ENCODE data around the gene BAZ1B. TPM values are rescaled to one million over a fixed set of nuclear protein-coding genes. Genes with fewer than 3 reads are reported as not detected.

BAZ1B gene
- total and polyA plus RNA-seq, 2 of the 4 experiments (the other 2 are of a cell fraction) = 20.2 to 45.0 TPM

DNA sequence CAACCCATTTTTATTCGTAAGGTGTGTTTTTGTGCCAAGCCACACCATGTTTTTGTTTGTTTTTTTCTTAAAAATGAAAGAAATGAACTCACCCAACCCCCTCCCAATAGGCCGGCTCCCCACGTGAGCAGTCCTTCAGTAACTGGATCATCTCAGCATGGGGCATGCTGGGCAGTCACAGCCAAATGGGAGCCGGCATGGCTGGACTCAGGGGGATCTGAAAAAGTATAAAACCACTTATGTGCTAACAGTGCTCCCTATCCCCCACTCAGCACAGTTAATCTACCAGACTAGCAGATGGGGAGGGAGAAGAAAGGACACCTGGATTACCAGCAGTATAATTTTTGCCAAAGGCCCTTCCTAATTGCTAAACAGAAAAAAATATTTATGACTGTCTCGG, 39.3 kb downstream of the BAZ1B start:
- H3K4me1 ChIP-seq (ENCODE audit: control insufficient read depth, insufficient read depth, low read length) = no peaks in the 10 kb centered on the region
- H2BK15ac ChIP-seq (ENCODE audit: low read depth, low read length) = no peak overlapping the region
- ChIA-PET POLR2A (ENCODE audit: unreplicated experiment) (no interaction called here), CTCF (no interaction called here)
- no peak overlapping the region for H3K4ac ChIP-seq (ENCODE audit: low read depth, low read length)
- H4K8ac ChIP-seq (ENCODE audit: low read depth in 2 of 2, low read length in 2 of 2) = no peak overlapping the region
- in situ Hi-C loops (cut with MboI; ENCODE audit: low sequenced_read_pairs) (no loop called here), dilution Hi-C loops (cut with HindIII; ENCODE audit: low sequenced_read_pairs, unreplicated experiment) (no loop called here), intact Hi-C loops (cut with micrococcal nuclease) (no loop called here)
- H3K23ac ChIP-seq (ENCODE audit: low read depth, low read length) = no peak overlapping the region
- H4K91ac ChIP-seq (ENCODE audit: insufficient read depth, low read depth, low read length) = no peak overlapping the region
- no peak overlapping the region for H3K27ac ChIP-seq (ENCODE audit: insufficient read depth, low read length)
- H3K4me2 ChIP-seq (ENCODE audit: low read depth, low read length) = no peak overlapping the region
- H3K27me3 ChIP-seq (ENCODE audit: control insufficient read depth, insufficient read depth, low read length) = no peaks in the 10 kb centered on the region
- no peak overlapping the region for H3K9ac ChIP-seq (ENCODE audit: low read depth, low read length)
- H3K56ac ChIP-seq (ENCODE audit: extremely low read depth, insufficient read depth, low read length) = no peak overlapping the region
- no TSS peak for BruUV-seq (replicated peaks)
- H3K18ac ChIP-seq (ENCODE audit: low read depth, low read length) = no peak overlapping the region
- TF ChIP-seq RFX5 (IDR thresholded peaks at IDR 0.05; ENCODE audit: low read depth, low read length) = no peak
- no peak for TF ChIP-seq BHLHE40 (IDR thresholded peaks at IDR 0.05; ENCODE audit: low read depth, low read length)
- no peak for TF ChIP-seq RAD21 (IDR thresholded peaks at IDR 0.05; ENCODE audit: low read length)
- TF ChIP-seq CEBPB (IDR thresholded peaks at IDR 0.05; ENCODE audit: low read depth, low read length) = no peak
- TF ChIP-seq MAFK (IDR thresholded peaks at IDR 0.05; ENCODE audit: low read depth, low read length) = no peak
- TF ChIP-seq, protein P1, sequence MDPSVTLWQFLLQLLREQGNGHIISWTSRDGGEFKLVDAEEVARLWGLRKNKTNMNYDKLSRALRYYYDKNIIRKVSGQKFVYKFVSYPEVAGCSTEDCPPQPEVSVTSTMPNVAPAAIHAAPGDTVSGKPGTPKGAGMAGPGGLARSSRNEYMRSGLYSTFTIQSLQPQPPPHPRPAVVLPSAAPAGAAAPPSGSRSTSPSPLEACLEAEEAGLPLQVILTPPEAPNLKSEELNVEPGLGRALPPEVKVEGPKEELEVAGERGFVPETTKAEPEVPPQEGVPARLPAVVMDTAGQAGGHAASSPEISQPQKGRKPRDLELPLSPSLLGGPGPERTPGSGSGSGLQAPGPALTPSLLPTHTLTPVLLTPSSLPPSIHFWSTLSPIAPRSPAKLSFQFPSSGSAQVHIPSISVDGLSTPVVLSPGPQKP (IDR thresholded peaks at IDR 0.05; ENCODE audit: borderline replicate concordance, low read depth, low read length) = no peak
- no peak for TF ChIP-seq FOS (IDR thresholded peaks at IDR 0.05; ENCODE audit: low read depth, low read length)
- no peak for TF ChIP-seq RCOR1 (IDR thresholded peaks at IDR 0.05; ENCODE audit: insufficient replicate concordance, low read length)
- TF ChIP-seq CTCF (conservative IDR thresholded peaks at IDR 0.05; ENCODE audit: low read depth, low read length) = no peak
- no peak for TF ChIP-seq USF2 (IDR thresholded peaks at IDR 0.05; ENCODE audit: low read depth, low read length)
- no peak for TF ChIP-seq MAZ (IDR thresholded peaks at IDR 0.05; ENCODE audit: borderline replicate concordance, low read depth, low read length)
- TF ChIP-seq SMC3 (IDR thresholded peaks at IDR 0.05; ENCODE audit: low read depth, low read length) = no peak
- TF ChIP-seq MXI1 (IDR thresholded peaks at IDR 0.05; ENCODE audit: borderline replicate concordance, low read depth, low read length) = no peak
- no peak for TF ChIP-seq CHD1 (IDR thresholded peaks at IDR 0.05; ENCODE audit: low read depth, low read length)
- TF ChIP-seq POLR2A (IDR thresholded peaks at IDR 0.05; ENCODE audit: low read depth, low read length) = no peak
- TF ChIP-seq NFE2L2 (IDR thresholded peaks at IDR 0.05; ENCODE audit: low read depth, low read length) = no peak
- peaks cover 32% of the 10 kb centered on the region for H3K36me3 ChIP-seq (ENCODE audit: control insufficient read depth, insufficient read depth, low read length)
- no peaks in the 10 kb centered on the region for H3K9me3 ChIP-seq (ENCODE audit: control insufficient read depth, insufficient read depth, low read length)
- peaks cover 3% of the 10 kb centered on the region; the same call in 1 of the 2 replicates for H3K9me1 ChIP-seq (ENCODE audit: insufficient read depth, low read length)
- H3K4me3 ChIP-seq (ENCODE audit: insufficient read depth, low read depth, low read length) = no peak overlapping the region
- no peak overlapping the region for H2AK9ac ChIP-seq (replicated peaks; ENCODE audit: low read depth, low read length, poor library complexity)
- H3K14ac ChIP-seq (replicated peaks; ENCODE audit: low read depth, low read length) = no peak overlapping the region
- peaks cover 33 to 60% of the 10 kb centered on the region in 2 experiments for H3K79me1 ChIP-seq (ENCODE audit: low read depth in 1 of 2, low read length in 2 of 2)
- no peak overlapping the region for H2BK20ac ChIP-seq (ENCODE audit: low read depth, low read length)
- H2AK5ac ChIP-seq (ENCODE audit: low read depth, low read length) = no peak overlapping the region
- H2BK5ac ChIP-seq (ENCODE audit: low read depth, low read length, poor library complexity, severe bottlenecking) = no peak overlapping the region
- H2AFZ ChIP-seq (replicated peaks; ENCODE audit: low read length, poor library complexity) = no peak overlapping the region
- no peak overlapping the region for H2BK120ac ChIP-seq (ENCODE audit: low read depth, low read length)
- DNase-seq = no peak
- peaks cover 9% of the 10 kb centered on the region for H4K20me1 ChIP-seq (ENCODE audit: insufficient read depth, low read length)
- ATAC-seq (ENCODE audit: low read depth) = no peak
- no CpG with 5 or more reads among the region's 5 CpGs for WGBS, 2 experiments (ENCODE audit: extremely low coverage in 2 of 2, insufficient read length in 1 of 2)
- H4K5ac ChIP-seq (ENCODE audit: low read depth, low read length) = no peak overlapping the region
